ENCODE measurements around the gene CLPTM1.

GRCh38 chr19:45010306-45010705 lies 55.1 kb downstream of the CLPTM1 start:
- TF ChIP-seq POLR2A (IDR thresholded peaks at IDR 0.05) (no peak), CTCF (IDR thresholded peaks at IDR 0.05) (no peak)
